K562 (cell line): ENCODE data around the gene AUNIP. TPM values are rescaled to one million over a fixed set of nuclear protein-coding genes. Genes with fewer than 3 reads are reported as not detected.
A peak's percentile ranks its signal among the peaks of the same experiment; 100 is the strongest.

Experiments used
- ATF2 ChIP-seq: sonication (generic); formaldehyde crosslinking; IDR thresholded peaks from 2 replicates; pipeline ENCODE4 v1.8.1; 2022; ENCODE audit warnings: missing genetic modification reagents
- DEAF1 ChIP-seq: fragments of 450-650 bp; formaldehyde crosslinking; IDR thresholded peaks from 2 replicates; pipeline ENCODE4 v1.4.0; 2020; ENCODE audit warnings: mild to moderate bottlenecking, moderate library complexity
- GTF3C2 ChIP-seq: IDR thresholded peaks from 3 replicates; pipeline ENCODE4 v1.6.1; 2011; ENCODE audit warnings: borderline replicate concordance, mild to moderate bottlenecking, moderate library complexity; ENCODE audit not compliant: insufficient read length; ENCODE audit errors: extremely low read depth
- HIVEP1 ChIP-seq: fragments of 250-450 bp; sonication (Bioruptor Pico); IDR thresholded peaks from 2 replicates; pipeline ENCODE4 v1.4.0; 2020; ENCODE audit warnings: mild to moderate bottlenecking
- JUND ChIP-seq, 2 experiments: IDR thresholded peaks; 2 replicates in 1 of 2; 3 replicates in 1 of 2; pipeline ENCODE4 v1.6.1; 2011; ENCODE audit warnings: borderline replicate concordance in 2 of 2, low read depth in 2 of 2, low read length in 2 of 2, improper control_type of control experiment in 1 of 2, missing biosample characterization in 1 of 2, missing genetic modification characterization in 1 of 2, missing genetic modification reagents in 1 of 2
- KAT2B ChIP-seq: IDR thresholded peaks from one replicate; pipeline ENCODE4 v1.6.1; 2012; ENCODE audit warnings: low read depth, mild to moderate bottlenecking, control low read depth, inconsistent platforms, low read length, moderate library complexity
- MCM3 ChIP-seq: fragments of 450-650 bp; IDR thresholded peaks from 2 replicates; pipeline ENCODE4 v1.6.1; 2016
- MIER1 ChIP-seq: fragments of 450-650 bp; IDR thresholded peaks from 2 replicates; pipeline ENCODE4 v1.6.1; 2016; ENCODE audit warnings: antibody characterized with exemption, mild to moderate bottlenecking, low read depth
- MYC ChIP-seq, 2 experiments: fragments of 250-450 bp in 1 of 2; sonication (Bioruptor Pico) in 1 of 2; IDR thresholded peaks; 2 replicates each; pipeline versions ENCODE4 v1.5.1 to v1.6.1; 2012 to 2021; ENCODE audit warnings: low read depth in 2 of 2, borderline replicate concordance in 1 of 2, improper control_type of control experiment in 1 of 2, low read length in 1 of 2, mild to moderate bottlenecking in 1 of 2, moderate library complexity in 1 of 2
- PATZ1 ChIP-seq: fragments of 250-450 bp; sonication (Bioruptor Pico); IDR thresholded peaks from 2 replicates; pipeline ENCODE4 v1.5.0; 2020; ENCODE audit warnings: mild to moderate bottlenecking, borderline replicate concordance
- SMAD1 ChIP-seq: fragments of 150-350 bp; IDR thresholded peaks from 2 replicates; pipeline ENCODE4 v1.6.1; 2014; ENCODE audit warnings: low read length, low read depth; ENCODE audit not compliant: partially characterized antibody
- TGIF2 ChIP-seq: sonication (generic); formaldehyde crosslinking; IDR thresholded peaks from 2 replicates; pipeline ENCODE4 v1.8.1; 2022; ENCODE audit warnings: mild to moderate bottlenecking, missing genetic modification reagents, moderate library complexity
- THRAP3 ChIP-seq: fragments of 450-650 bp; IDR thresholded peaks from 2 replicates; pipeline ENCODE4 v1.6.1; 2016; ENCODE audit warnings: mild to moderate bottlenecking, inconsistent platforms, borderline replicate concordance
- ZBTB7A ChIP-seq: IDR thresholded peaks from 2 replicates; pipeline ENCODE4 v1.6.1; 2011; ENCODE audit warnings: low read depth, mild to moderate bottlenecking, low read length, moderate library complexity, borderline replicate concordance; ENCODE audit not compliant: control insufficient read depth
- ZEB2 ChIP-seq: fragments of 450-650 bp; IDR thresholded peaks from 2 replicates; pipeline ENCODE4 v1.6.1; 2016
- ZFP36 ChIP-seq: fragments of 150-350 bp; IDR thresholded peaks from 2 replicates; pipeline ENCODE4 v1.6.1; 2018; ENCODE audit warnings: low read length, low read depth; ENCODE audit not compliant: partially characterized antibody
- polyA plus RNA-seq, 8 experiments: library from polyadenylated mRNA; depleted of rRNA in 4 of 8; stranded (reverse) in 5 of 8; unstranded in 3 of 8; fragments of >200 nt; fragmentation: Nextera tagmentation in 2 of 8; fragmentation: Illumina TruSeq in 1 of 8; extraction: Ambion mirVana in 2 of 8; extraction: Trizol in 1 of 8; gene quantifications; 2 replicates each; pipeline versions ENCODE4 v1.2.1 to v1.2.3, GENCODE V29; 2011 to 2014; ENCODE audit warnings: inconsistent platforms in 1 of 8, missing spikeins in 1 of 8
- total RNA-seq, 7 experiments: library from RNA; depleted of rRNA in 6 of 7; stranded (reverse); fragments of >200 nt in 6 of 7; fragmentation: Illumina TruSeq in 2 of 7; extraction: Trizol in 2 of 7; gene quantifications; 2 replicates each; pipeline versions ENCODE4 v1.2.1 to v1.2.3, GENCODE V29; 2011 to 2021; ENCODE audit warnings: low replicate concordance in 1 of 7

The AUNIP gene
- total and polyA plus RNA-seq, 9 of the 15 experiments (the other 6 are each of a cell fraction or from before 2014, with no cell fraction given): 12.1 to 53.8 (median 47.1) TPM

- TF ChIP-seq PATZ1 (no peak), TGIF2 (CRISPR knock-in tag) (no peak), MIER1 (no peak), GTF3C2 (no peak), JUND (IDR thresholded peaks at IDR 0.05; ENCODE audit: borderline replicate concordance, low read depth, low read length) (no peak), JUND (tag; IDR thresholded peaks at IDR 0.05; ENCODE audit: borderline replicate concordance, low read depth, low read length) (no peak), DEAF1 (CRISPR knock-in tag) (no peak), HIVEP1 (CRISPR knock-in tag) (no peak), ZEB2 (peak; percentile 83), KAT2B (no peak), THRAP3 (0 out of 2 replicates have a peak, but pooled peaks have one; percentile 60), ZBTB7A (peak; percentile 22; the same call in 1 of the 2 replicates), ATF2 (CRISPR knock-in tag) (no peak), MCM3 (no peak), SMAD1 (no peak), ZFP36 (no peak), MYC (IDR thresholded peaks at IDR 0.05; ENCODE audit: low read depth, low read length) (0 out of 2 replicates have a peak, but pooled peaks have one; percentile 7), MYC (CRISPR knock-in tag; IDR thresholded peaks at IDR 0.05; ENCODE audit: borderline replicate concordance, low read depth) (no peak)
These were observed 41.3 kb downstream of the AUNIP start (continued) for GRCh38 chr1:25817840-25818501.
